Adrenal gland (tissue), 12 donors: ENCODE results near the gene INPP5A. TPM values are rescaled to one million over a fixed set of nuclear protein-coding genes. Genes with fewer than 3 reads are reported as not detected.

Source experiments
- DNase-seq, 7 donors: peaks; one replicate each; pipeline ENCODE4 v3.0.0-alpha.2; 2019 to 2020
- H3K27ac ChIP-seq, 5 donors: fragments of 200-600 bp; sonication (generic) in 4 of 5; 1 replicate in 3 of 5; 2 replicates in 2 of 5; pipeline versions ENCODE4 v1.5.1 to v1.8.0; 2016 to 2020; ENCODE audit warnings: mild to moderate bottlenecking in 1 of 5
- H3K27me3 ChIP-seq: fragments of 200-600 bp; 2 replicates; pipeline ENCODE4 v1.8.0; 2021
- H3K36me3 ChIP-seq, 2 donors: fragments of 200-600 bp; replicated peaks in 1 of 2; 1 replicate in 1 of 2; 2 replicates in 1 of 2; pipeline versions ENCODE4 v1.5.1 to v1.8.0; 2018 to 2022
- H3K4me1 ChIP-seq, 2 donors: fragments of 200-600 bp; replicated peaks in 1 of 2; 1 replicate in 1 of 2; 2 replicates in 1 of 2; pipeline versions ENCODE4 v1.5.1 to v1.8.0; 2018 to 2021
- H3K4me3 ChIP-seq, 4 donors: fragments of 200-600 bp; sonication (generic) in 3 of 4; one replicate each; pipeline ENCODE4 v1.5.1; 2016 to 2018
- H3K9me3 ChIP-seq, 3 donors: fragments of 200-600 bp; sonication (generic) in 1 of 3; replicated peaks in 1 of 3; 1 replicate in 2 of 3; 2 replicates in 1 of 3; pipeline versions ENCODE4 v1.5.1 to v1.8.0; 2016 to 2021
- POLR2A ChIP-seq, 2 donors: fragments of 450-650 bp; IDR thresholded peaks; one replicate each; pipeline ENCODE4 v1.6.1; 2017; ENCODE audit warnings: antibody characterized with exemption in 2 of 2, mild to moderate bottlenecking in 2 of 2, moderate library complexity in 1 of 2
- WGBS, 4 donors: extraction: QIAGEN DNeasy Blood & Tissue Kit in 2 of 4; methylation state at CpG; one replicate each; pipeline versions ENCODE4 v1.1.5 to v1.1.7; 2013 to 2017; 5-methylcytosine and 5-hydroxymethylcytosine counted together
- intact Hi-C, 2 donors: fragments of 100-400 bp; cut with DNase I; formaldehyde crosslinking; loops; one replicate each; pipeline versions ENCODE4 v1.14.1 to v1.15.0; 2022 to 2023
- polyA plus RNA-seq, 3 donors: library from polyadenylated mRNA; stranded (reverse); fragments of 200-250 nt in 2 of 3; fragments of 350-450 nt in 1 of 3; fragmentation: Illumina TruSeq in 1 of 3; extraction: RNeasy Lipid Tissue Mini Kit (QIAGEN cat#74804) in 1 of 3; gene quantifications; one replicate each; pipeline ENCODE4 v1.2.3, GENCODE V29; 2013 to 2014
- total RNA-seq, 9 donors: library from RNA; depleted of rRNA in 4 of 9; stranded (reverse); fragments of >200 nt in 4 of 9; fragments of 120-200 nt in 1 of 9; fragmentation: NEBNext Ultra II Directional in 1 of 9; extraction: Animal tissue kit (Norgen Biotek cat#: 25700) in 1 of 9; gene quantifications; one replicate each; pipeline versions ENCODE4 v1.1.0 to v1.2.4, GENCODE V29; 2013 to 2023
- TF ChIP-seq, protein P1 (sequence below), 6 experiments: fragments of 450-650 bp in 4 of 6; fragments of 200-600 bp in 2 of 6; sonication (generic) in 1 of 6; IDR thresholded peaks; 1 replicate in 5 of 6; 2 replicates in 1 of 6; pipeline versions ENCODE4 v1.5.1 to v1.8.0; 2016 to 2021; ENCODE audit warnings: antibody characterized with exemption in 6 of 6, mild to moderate bottlenecking in 2 of 6, moderate library complexity in 1 of 6
- donor health status: healthy with polysubstance abuse.
- donor health status: Bipolar disorder and iron deficiency.
- donor health status: DM: yes; HTN: yes; CAD: no.
- donor health status: DM: no; HTN: no; CAD: no.
- donor health status: DM: no; HTN: no; CAD: no.
- donor health status: DM: yes; HTN: yes; CAD: no.

Gene INPP5A
- total and polyA plus RNA-seq, 12 donors, result 13.5 to 62.9 (median 37.5) TPM

DNA sequence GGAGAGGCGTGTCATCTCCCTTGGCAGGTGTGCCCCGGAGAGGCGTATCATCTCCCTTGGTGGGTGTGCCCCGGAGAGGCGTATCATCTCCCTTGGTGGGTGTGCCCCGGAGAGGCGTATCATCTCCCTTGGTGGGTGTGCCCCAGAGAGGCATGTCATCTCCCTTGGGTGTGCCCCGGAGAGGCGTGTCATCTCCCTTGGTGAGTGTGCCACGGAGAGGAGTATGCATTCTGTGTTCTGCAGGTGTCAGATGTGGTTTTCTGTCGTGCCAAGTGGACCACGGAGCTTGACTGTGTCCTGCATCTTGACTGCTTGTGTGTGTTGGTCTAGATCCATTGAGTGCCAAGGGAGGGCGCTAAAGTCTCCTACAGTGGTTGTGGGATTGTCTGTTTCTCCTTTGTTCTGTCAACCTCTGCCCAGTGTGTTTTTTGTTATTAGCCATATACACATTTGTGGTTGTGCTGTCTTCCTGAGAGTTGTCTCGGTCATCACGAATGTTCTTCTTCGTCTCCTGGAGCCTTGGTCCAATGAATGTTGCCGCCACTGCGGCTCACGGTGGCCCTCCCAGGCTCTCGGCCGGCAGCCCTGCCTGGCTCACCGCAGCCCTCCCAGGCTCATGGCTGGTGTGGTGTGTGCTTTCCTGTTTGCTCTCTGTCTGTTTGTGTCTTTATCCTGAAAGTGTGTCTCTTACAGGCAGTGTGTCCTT is 96.8 kb downstream of the INPP5A start:
- peak in 2 of 7 donors; percentile 8 to 9 for DNase-seq
- intact Hi-C loops, result no loop called here
- WGBS, 4 donors, result 83 to 92% (median 89%) methylated on average over 17 to 22 of the region's 22 CpGs
- TF ChIP-seq, protein P1, sequence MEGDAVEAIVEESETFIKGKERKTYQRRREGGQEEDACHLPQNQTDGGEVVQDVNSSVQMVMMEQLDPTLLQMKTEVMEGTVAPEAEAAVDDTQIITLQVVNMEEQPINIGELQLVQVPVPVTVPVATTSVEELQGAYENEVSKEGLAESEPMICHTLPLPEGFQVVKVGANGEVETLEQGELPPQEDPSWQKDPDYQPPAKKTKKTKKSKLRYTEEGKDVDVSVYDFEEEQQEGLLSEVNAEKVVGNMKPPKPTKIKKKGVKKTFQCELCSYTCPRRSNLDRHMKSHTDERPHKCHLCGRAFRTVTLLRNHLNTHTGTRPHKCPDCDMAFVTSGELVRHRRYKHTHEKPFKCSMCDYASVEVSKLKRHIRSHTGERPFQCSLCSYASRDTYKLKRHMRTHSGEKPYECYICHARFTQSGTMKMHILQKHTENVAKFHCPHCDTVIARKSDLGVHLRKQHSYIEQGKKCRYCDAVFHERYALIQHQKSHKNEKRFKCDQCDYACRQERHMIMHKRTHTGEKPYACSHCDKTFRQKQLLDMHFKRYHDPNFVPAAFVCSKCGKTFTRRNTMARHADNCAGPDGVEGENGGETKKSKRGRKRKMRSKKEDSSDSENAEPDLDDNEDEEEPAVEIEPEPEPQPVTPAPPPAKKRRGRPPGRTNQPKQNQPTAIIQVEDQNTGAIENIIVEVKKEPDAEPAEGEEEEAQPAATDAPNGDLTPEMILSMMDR (IDR thresholded peaks at IDR 0.05), result no peak
- TF ChIP-seq POLR2A (IDR thresholded peaks at IDR 0.05), result no peak
- no peaks in the 10 kb centered on the region for H3K27me3 ChIP-seq
- no peaks in the 10 kb centered on the region for H3K9me3 ChIP-seq
- H3K36me3 ChIP-seq, result no peaks in the 10 kb centered on the region
- no peak overlapping the region for H3K4me3 ChIP-seq
- H3K27ac ChIP-seq, result peak overlapping the region in 2 of 5 donors; percentile 85 to 94
- peaks cover 18 to 51% of the 10 kb centered on the region in 2 donors for H3K4me1 ChIP-seq

DNA sequence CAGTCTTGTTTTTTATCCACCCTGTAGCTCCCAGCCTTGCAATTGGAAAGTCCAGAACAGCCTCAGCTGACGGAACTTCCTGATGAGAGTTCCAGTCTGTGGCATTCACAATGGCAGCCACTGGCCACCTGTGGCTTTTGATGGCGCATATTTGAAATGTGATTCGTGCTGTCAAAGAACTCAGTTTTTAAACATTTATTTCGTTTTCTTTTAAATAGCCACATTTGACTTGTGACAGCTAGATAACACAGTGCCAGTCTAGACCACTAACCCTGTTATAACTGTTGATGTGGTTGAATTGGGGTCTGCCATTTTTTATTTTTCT is 97.3 kb downstream of the INPP5A start:
- no peaks in the 10 kb centered on the region for H3K27me3 ChIP-seq
- peak in 1 of 7 donors; percentile 10 for DNase-seq
- H3K27ac ChIP-seq, result no peak overlapping the region
- H3K4me1 ChIP-seq, result peaks cover 18 to 49% of the 10 kb centered on the region in 2 donors
- no peaks in the 10 kb centered on the region for H3K36me3 ChIP-seq
- TF ChIP-seq, protein P1 (IDR thresholded peaks at IDR 0.05), result no peak
- no peak for TF ChIP-seq POLR2A (IDR thresholded peaks at IDR 0.05)
- 78 to 93% (median 84%) methylated on average over 4 of the region's 4 CpGs for WGBS, 4 donors
- no peak overlapping the region for H3K4me3 ChIP-seq
- H3K9me3 ChIP-seq, result no peaks in the 10 kb centered on the region
- intact Hi-C loops, result loop anchor here in 1 of 2 donors (5.0 kb wide), 1 partner anchor 248 kb away; no protein-coding TSS in a partner anchor

DNA sequence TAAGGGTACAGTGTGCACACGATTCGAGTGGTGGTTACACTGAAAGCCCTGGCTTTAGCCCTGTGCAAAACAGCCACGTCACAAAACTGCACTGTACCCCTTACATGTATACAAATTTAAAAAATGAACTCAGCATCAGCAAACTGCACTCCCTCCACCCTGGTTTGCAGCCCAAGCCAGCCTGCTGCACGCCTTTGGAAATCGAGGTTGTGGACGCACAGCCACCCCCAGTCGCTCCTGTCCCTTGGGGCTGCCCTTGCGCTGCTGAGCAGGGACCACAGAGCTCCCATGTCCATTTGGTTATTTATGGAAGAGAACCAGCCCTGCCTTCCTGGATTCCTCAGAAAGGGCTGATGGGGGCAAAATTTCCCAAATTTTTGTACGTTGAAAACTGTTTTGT is 98.8 kb downstream of the INPP5A start:
- Histone ChIP-seq H3K27me3 (no peaks in the 10 kb centered on the region), H3K9me3 (no peaks in the 10 kb centered on the region), H3K36me3 (no peaks in the 10 kb centered on the region), H3K4me3 (no peak overlapping the region), H3K27ac (no peak overlapping the region), H3K4me1 (peaks cover 11 to 40% of the 10 kb centered on the region in 2 donors)
- peak in 1 of 7 donors; percentile 4 for DNase-seq
- TF ChIP-seq, protein P1 (IDR thresholded peaks at IDR 0.05), result no peak
- WGBS, 4 donors, result 83 to 91% (median 86%) methylated on average over 9 of the region's 9 CpGs
- intact Hi-C loops, result loop anchor here in 1 of 2 donors (2.0 to 5.0 kb wide), 2 partner anchors 178 to 249 kb away; no protein-coding TSS in a partner anchor

DNA sequence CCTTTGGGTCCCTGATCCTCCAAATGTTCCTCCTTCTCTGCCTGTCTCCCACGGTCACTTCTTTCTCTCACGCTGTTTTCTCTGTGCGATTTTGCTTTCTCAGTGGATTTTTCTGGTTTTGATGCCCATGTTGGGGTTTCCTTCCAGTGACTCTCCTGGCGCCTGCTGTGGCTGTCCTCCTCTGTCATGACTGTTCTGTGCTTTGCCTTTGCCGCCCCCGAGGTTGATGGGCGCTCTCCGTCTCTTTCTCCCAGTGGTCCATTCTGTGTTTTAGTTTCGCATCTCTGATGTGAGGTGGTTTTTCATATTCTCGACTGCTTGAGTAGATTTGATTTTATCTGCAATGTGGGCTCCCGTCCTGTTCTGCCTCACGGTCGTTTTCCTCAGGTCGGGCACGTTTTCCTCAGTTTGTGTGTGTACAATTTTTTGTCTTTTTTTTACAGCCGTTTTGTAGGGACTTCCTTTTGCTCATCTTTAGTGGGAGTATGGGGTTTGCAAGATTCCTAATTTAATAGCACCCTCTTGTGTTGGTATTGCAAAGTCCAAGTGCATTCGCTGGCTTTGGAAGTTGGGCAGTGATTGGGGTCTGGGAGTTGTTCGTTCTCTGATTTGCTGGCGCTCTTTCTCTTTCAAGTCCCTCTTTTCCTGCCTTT is 100.0 kb downstream of the INPP5A start:
- intact Hi-C loops, result loop anchor here in 1 of 2 donors (2.0 to 5.0 kb wide), 2 partner anchors 179 to 250 kb away; no protein-coding TSS in a partner anchor
- no peak overlapping the region for H3K4me3 ChIP-seq
- H3K27me3 ChIP-seq, result no peaks in the 10 kb centered on the region
- no peaks in the 10 kb centered on the region for H3K9me3 ChIP-seq
- H3K27ac ChIP-seq, result peak overlapping the region in 1 of 5 donors; percentile 1
- H3K36me3 ChIP-seq, result no peaks in the 10 kb centered on the region
- DNase-seq, result peak in 4 of 7 donors; percentile 18 to 29 (median 22)
- no peak for TF ChIP-seq POLR2A (IDR thresholded peaks at IDR 0.05)
- TF ChIP-seq, protein P1 (IDR thresholded peaks at IDR 0.05), result peak; percentile 64 to 94 (median 80)
- peaks cover 0 to 28% of the 10 kb centered on the region in 2 donors for H3K4me1 ChIP-seq
- 31 to 36% (median 34%) methylated on average over 19 of the region's 19 CpGs for WGBS, 4 donors
